Measurements from ENCODE around the gene GOPC.
"Not testable (repeated sequence)": the region's sequence is repeated elsewhere in the genome, so short reads cannot be mapped to it uniquely, and the experiment has no call there.

The GOPC gene

DNA sequence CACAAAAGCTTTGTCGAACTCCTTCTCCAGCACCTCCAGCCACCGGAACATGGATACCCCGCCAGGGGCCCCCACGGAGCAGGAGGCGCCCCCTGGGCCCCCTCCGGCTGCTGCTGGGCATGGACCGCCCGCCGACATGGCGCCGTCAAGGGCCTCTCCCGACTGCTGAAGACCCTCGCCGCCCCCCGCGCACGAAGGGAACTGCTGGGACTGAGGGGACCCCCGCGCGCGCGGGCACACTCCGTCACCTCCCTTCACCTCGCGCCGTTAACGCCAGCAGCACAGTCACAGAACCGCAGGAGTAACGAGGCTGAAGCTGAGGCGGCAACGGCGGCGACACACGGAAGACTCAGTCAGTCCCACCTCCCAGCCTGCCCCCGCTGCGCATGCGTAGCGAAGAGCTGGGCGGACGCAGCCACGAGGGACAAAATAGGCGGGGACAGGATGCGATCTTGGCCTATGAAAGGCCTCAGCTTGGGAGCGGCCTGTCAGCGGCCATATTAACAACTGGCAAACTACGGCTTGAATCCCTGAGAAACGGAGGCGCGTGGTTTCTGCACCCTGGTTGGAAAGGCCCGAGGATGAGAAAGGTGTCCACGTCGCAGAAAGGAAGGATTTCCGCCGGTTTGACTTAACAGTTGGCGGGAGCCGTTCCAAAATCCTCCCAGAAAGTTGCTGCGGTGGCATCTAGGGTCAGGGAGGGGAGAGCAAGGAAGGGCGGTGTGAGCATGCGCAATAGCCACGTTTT lies at the start of gene GOPC:
GOPC (minus strand) TSS at position 361 of the 748 bp plus-strand sequence; CDS start at position 138, 223 bp downstream.
- TF ChIP-seq, protein P1, sequence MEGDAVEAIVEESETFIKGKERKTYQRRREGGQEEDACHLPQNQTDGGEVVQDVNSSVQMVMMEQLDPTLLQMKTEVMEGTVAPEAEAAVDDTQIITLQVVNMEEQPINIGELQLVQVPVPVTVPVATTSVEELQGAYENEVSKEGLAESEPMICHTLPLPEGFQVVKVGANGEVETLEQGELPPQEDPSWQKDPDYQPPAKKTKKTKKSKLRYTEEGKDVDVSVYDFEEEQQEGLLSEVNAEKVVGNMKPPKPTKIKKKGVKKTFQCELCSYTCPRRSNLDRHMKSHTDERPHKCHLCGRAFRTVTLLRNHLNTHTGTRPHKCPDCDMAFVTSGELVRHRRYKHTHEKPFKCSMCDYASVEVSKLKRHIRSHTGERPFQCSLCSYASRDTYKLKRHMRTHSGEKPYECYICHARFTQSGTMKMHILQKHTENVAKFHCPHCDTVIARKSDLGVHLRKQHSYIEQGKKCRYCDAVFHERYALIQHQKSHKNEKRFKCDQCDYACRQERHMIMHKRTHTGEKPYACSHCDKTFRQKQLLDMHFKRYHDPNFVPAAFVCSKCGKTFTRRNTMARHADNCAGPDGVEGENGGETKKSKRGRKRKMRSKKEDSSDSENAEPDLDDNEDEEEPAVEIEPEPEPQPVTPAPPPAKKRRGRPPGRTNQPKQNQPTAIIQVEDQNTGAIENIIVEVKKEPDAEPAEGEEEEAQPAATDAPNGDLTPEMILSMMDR (IDR thresholded peaks at IDR 0.05; ENCODE audit: low read length, missing control alignments): peak; percentile 1
- peak within 1 kb of the TSS; percentile 85 for H3K4me3 ChIP-seq (replicated peaks; ENCODE audit: low read depth, low read length)
- peak; percentile 99 for DNase-seq (ENCODE audit: low read depth)

GRCh38 chr6:117651984-117652383 lies 49.7 kb upstream of the GOPC start:
- H3K4me3 ChIP-seq (replicated peaks; ENCODE audit: low read depth, low read length); DNase-seq (ENCODE audit: low read depth): not testable (repeated sequence)

GRCh38 chr6:117642976-117643375 lies 40.7 kb upstream of the GOPC start:
- H3K4me3 ChIP-seq (replicated peaks; ENCODE audit: low read depth, low read length): no peak overlapping the region
- DNase-seq (ENCODE audit: low read depth): no peak
- TF ChIP-seq, protein P1 (IDR thresholded peaks at IDR 0.05; ENCODE audit: low read length, missing control alignments): no peak

DNA sequence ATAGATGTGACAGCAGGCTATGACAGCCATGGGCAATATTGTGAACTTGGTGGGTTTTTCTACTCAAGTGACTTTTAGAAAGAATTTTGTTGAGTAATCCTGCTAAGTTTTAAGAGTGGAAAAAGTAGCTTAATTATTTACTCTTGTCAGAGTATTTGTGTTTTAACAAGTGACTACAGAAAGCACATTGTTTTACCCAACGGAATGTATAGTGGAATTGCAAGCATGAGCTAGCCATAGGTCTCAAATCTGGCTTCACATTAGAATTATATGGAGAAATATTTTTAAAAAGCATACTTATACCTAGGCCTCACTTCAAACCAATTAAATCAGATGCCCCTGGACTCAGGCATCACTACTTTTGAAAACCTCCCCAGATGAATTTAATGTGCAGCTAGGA lies 35.5 kb upstream of the GOPC start:
- TF ChIP-seq, protein P1 (IDR thresholded peaks at IDR 0.05; ENCODE audit: low read length, missing control alignments): no peak
- DNase-seq (ENCODE audit: low read depth): no peak
- no peak overlapping the region for H3K4me3 ChIP-seq (replicated peaks; ENCODE audit: low read depth, low read length)

DNA sequence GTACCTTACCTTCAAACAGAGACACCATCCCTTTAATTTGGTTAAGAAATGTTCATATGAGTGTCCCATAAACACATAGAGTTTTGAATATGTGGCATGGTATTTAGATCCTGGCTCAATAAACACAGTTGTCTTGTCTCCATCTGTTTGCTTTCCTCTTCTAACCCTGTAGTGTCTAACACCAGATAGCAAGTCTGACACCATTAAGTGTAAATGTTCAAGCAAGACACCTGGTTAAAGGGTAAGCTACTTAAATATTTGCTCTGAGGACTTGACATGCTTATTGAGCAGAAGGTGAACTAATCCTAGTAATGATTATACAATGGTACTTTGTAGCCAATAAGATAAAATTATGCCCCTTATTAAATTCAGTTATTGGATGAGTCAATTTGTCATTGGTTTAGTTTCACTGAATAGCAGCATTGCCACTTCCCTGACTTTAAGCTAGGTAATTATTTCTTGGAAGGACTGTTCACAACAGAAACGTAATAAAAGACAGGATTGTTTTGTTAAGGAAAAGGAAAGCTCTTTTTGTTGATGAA lies 26.9 kb upstream of the GOPC start:
- DNase-seq (ENCODE audit: low read depth): no peak
- H3K4me3 ChIP-seq (replicated peaks; ENCODE audit: low read depth, low read length): no peak overlapping the region
- TF ChIP-seq, protein P1 (IDR thresholded peaks at IDR 0.05; ENCODE audit: low read length, missing control alignments): no peak

GRCh38 chr6:117627533-117627932 lies 25.2 kb upstream of the GOPC start:
- no peak for DNase-seq (ENCODE audit: low read depth)
- TF ChIP-seq, protein P1 (IDR thresholded peaks at IDR 0.05; ENCODE audit: low read length, missing control alignments): no peak
- H3K4me3 ChIP-seq (replicated peaks; ENCODE audit: low read depth, low read length): no peak overlapping the region

DNA sequence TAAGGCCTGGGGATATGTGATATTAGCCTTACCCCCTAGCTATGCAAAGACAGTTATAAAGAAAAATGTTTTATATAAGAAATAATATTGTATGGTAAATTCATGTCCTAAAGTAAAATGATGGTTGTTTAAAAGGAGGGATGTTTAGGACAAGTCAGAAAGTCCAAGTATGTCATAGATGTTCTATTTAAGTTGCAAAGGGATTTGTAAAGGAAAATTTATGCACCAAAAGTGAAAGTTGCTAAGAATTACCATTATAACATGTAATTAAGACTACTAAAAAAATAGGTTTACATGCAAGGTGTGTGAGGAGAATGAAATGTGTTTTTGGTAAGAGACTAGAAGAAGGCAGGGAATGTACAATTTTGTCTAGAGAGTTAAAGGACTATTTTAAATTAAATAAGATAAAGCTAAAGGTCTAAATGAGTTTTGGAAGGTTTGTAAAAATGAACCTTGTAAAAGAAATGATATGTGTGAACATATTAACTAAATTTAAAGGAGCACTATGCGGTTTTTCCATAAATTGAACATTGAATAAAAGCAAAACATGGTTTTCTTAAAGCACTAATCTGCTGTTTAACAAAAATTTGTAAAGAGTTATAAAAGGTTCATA lies 22.7 kb upstream of the GOPC start:
- TF ChIP-seq, protein P1 (IDR thresholded peaks at IDR 0.05; ENCODE audit: low read length, missing control alignments): no peak
- no peak for DNase-seq (ENCODE audit: low read depth)

More for the DNA sequence above, 22.7 kb upstream of the GOPC start:
- no peak overlapping the region for H3K4me3 ChIP-seq (replicated peaks; ENCODE audit: low read depth, low read length)

Measured in fibroblast of pulmonary artery (primary cell).